HG03196 (cell line): ENCODE results near the gene MAT2B.

Source experiments
- ATAC-seq: cut with Tn5 transposase; IDR thresholded peaks from one replicate; pipeline ENCODE4 v1.9.1; 2021; ENCODE audit not compliant: unreplicated experiment

MAT2B gene

DNA sequence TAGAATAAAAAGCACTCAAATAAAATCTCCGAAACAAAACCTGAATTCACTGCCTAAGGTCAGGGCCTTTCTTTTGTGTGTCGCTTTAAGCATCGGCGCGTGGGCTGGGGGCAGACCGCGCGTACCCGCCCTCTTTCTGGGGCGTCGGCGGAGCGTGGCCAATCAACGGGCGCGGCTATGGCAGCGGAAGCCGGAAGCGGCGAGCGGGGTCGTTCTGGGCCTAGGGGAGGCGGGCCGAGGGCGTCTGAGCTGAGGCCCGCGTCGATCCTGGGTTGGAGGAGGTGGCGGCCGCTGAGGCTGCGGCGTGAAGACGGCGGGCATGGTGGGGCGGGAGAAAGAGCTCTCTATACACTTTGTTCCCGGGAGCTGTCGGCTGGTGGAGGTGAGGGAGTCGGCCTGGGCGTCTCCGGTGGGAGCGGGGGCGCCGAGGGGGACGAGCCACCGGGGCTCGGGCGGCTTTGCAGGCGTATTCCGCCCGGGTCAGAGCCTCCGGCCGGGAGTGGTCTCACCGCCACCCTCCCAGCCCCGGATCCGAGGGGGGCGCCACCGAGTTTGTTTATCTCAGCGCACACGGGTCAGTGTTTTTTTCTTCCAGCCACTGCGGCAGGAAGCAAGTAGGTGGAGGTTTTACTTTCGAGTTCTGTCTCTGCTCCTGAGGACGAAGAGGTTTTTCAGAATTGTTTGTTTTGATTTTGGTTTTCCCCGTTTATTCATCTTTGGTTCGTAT is at the start of gene MAT2B:
TSS of gene MAT2B (plus strand) at position 252 of the 727 bp plus-strand sequence. CDS start at position 320, 68 bp downstream.
- ATAC-seq, result peak; percentile 91

DNA sequence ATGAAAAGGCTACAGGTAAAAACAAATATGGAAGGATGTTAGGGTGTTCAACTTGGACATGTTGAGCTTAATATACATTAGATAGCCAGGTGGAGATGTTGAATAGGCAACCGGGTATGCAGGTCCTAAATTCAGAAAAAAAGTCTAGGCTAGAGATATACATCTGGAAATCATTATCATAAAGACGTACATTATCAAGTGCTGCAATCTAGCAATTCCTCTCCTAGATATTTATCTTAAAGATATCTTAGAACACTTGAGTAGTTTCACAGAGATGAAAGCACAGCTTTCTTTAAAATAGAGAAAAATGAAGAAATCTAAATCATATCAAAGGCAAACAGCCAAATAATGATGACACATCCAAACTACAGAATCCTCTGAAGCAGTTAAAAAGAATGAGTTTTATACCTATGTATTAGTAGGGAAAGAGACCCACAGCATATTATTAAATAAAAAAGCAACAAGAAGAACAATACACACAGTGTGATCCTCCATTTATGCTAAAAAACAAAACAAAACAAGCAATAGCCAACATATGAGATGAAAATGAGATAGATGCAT is 49.3 kb upstream of the MAT2B start:
- no peak for ATAC-seq

DNA sequence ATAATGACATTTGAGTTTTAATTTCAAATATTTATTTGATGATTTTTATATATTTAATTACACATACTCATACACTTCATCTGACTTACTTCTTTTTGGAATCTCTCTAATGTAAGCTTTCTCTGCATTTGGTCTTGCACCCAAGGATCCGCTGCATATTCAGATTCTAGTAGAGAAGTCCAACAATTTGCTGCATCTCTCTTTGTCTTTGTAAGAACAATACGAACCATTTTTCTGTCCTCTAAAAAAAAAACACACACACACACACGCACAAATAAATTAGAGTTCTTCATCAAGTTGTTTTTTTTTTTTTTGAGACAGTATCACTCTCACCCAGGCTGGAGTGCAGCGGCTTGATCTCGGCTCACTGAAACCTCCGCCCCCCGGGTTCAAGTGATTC is 48.6 kb upstream of the MAT2B start:
- ATAC-seq, result no peak

DNA sequence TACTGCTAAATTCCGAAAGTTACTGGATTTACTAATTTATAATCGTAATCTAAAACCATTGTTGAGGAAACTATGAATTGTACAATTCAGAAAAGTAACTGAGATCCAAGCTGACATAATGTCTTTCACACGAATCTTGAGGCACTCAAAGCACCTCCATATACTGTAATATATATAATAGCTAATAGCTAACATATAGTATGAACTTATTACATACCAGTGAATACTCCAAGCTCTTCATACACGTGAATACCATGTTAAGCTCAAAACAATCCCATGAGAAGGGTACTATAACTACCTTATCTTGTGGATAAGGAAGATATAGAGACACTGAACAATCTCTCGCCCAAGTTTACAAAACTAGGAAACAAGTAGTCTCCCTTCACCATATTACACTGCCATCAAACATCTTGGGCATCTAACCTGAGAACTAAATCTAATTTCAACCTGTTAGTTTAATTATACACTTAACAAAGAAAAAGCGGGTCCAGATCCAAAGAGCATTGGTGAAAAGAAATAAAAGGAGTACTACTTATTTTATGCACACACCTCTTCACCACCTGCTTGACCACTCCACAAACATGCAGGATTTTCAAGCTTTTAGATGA is 46.5 kb upstream of the MAT2B start:
- ATAC-seq, result no peak

DNA sequence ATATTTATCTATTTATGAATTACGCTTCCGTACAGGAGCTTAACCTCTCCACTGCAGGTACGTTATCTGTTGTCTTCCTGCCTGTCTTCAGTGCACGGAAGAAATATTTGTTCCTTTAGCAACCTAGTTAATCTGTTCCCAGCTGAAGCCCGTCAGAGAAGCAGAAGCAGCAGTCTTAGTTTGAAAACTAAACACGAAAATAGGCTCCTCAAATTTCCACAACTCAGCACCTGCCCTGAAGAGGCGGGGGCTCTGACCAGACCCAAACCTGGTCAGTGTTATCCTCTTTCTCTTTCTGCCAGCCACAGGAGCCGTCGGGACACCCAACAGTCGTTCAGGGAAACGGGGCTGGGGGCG is 46.0 kb upstream of the MAT2B start:
- ATAC-seq, result peak; percentile 8

DNA sequence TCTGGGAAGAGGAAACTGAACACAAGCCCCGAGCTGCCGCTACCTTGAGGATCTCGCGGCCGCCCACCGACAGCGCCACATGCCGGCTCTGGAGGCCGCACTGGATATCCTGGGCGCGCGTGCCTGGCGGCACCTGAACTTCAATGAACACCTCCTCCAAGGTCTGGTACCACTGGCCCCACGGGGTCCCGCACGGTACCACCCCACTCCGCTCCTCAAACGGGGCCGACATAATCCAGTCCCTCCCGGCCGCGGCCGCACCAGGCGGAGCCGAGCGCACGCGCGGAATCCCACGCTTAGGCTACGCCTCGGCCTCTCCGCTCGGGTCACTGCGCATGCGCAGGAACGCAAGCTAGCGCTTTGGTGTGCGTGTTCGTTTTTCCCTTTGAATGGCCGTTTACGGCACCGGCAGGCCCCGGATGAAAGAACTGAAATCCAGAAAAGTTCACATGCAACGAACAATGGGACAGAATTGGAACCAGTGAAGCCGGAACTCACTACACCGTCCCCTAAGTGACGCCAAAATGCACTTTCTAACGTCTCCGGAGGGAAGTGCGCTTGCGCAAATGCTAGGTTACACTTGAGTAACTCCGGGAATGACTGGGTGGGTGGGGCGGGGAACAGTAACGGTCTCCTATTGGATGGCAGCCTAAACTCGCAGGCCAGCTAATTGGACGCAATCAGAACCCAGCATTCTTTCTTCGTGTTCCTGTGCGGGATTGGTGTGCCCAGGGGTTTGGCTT is 45.4 kb upstream of the MAT2B start, which contains the start of gene NUDCD2:
TSS of gene NUDCD2 (minus strand) at position 284 of the 743 bp plus-strand sequence. CDS start at position 232, 52 bp downstream.
- ATAC-seq, result peak; percentile 84

DNA sequence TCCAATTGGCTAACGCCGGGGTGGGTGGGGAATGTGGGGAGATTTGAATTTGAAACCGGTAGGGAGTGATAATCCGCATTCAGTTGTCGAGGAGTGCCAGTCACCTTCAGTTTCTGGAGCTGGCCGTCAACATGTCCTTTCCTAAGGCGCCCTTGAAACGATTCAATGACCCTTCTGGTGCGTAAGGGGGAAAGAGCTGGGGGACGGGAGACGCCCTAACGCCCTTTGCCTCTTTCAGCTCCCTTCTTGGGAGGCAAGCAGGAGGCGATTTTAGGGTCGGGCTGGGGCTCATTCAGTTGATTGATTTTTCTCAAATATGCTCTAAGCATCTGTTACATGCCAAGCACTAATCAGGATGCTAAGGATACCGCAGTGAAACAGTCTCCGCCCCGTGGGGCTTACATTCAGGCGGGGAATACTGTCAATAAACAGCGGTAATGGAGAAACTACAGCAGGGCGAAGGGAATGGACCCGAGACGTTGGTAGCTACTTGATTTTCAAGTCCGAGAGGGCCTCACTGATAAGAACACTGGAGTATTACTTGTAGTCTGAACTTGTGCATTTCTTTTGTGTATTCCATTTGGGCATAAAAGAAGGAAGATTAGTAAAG is 44.8 kb upstream of the MAT2B start, which contains the start of gene HMMR:
TSS of gene HMMR (plus strand) at position 71 of the 610 bp plus-strand sequence. CDS start at position 132, 61 bp downstream.
- ATAC-seq, result peak; percentile 1

DNA sequence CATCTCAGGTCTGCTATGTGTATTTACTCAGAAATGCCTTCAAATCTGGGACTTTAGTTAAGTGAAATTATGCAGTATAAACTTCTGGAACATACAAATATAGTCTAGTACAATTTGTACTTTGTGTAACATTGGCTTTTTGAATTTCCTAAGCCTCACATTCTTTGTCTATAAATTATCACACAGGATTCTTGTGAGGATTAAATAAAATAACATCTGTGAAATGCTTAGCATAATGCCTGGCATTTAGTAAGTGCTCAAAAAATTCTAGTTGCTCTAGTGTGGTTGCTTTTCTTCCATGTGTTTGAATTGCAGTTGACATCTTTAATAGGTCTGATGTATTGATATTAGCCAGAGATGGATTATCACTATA is 42.4 kb upstream of the MAT2B start:
- ATAC-seq, result no peak

DNA sequence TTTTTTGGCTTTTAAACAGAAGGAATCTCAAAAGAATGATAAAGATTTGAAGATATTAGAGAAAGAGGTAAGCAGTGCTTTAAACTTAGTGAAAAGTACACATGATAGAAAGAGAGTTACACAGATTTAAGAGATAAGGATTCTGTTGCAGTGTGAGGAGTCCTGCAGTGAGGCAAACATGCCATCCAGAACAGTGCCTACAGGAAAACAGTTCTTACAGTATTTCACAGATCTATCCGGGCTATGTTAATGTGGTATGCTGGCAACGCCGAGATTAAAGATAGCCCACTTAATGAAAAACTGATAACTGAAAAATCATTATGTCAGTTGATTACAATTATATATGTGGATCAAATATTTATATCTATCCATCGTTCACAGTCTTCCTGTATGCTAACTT is 37.7 kb upstream of the MAT2B start:
- ATAC-seq, result no peak

DNA sequence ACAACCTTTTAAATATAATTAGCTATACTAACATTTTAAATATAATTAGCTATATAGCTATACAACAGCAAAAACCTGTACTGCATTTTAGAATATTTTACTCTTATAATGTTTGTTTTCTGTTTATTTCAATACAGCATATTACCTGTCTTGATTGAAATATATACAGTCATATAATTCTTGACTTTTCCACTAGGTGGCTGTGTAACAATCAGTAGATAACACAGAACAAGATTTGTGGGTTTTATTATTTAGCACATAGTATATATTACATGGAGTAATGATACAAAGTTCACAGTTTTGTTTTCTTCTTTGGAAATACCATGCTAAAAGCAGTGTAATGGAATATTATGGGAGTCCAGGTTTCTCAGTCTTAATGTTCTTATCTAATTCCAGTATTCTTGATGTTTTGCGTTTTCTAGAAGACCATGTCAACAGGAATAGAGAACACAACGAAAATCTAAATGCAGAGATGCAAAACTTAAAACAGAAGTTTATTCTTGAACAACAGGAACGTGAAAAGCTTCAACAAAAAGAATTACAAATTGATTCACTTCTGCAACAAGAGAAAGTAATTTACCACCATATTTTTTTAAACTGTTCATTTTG is 31.7 kb upstream of the MAT2B start:
- no peak for ATAC-seq

DNA sequence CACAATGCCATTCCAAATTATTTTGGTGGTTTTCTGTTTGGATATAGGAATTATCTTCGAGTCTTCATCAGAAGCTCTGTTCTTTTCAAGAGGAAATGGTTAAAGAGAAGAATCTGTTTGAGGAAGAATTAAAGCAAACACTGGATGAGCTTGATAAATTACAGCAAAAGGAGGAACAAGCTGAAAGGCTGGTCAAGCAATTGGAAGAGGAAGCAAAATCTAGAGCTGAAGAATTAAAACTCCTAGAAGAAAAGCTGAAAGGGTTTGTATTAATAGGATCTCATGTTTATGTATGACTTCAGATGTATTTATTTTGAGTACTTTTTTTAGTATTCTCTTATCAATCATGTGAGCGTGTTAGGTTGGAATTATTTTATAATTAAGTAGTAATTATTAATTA is 30.0 kb upstream of the MAT2B start:
- no peak for ATAC-seq

DNA sequence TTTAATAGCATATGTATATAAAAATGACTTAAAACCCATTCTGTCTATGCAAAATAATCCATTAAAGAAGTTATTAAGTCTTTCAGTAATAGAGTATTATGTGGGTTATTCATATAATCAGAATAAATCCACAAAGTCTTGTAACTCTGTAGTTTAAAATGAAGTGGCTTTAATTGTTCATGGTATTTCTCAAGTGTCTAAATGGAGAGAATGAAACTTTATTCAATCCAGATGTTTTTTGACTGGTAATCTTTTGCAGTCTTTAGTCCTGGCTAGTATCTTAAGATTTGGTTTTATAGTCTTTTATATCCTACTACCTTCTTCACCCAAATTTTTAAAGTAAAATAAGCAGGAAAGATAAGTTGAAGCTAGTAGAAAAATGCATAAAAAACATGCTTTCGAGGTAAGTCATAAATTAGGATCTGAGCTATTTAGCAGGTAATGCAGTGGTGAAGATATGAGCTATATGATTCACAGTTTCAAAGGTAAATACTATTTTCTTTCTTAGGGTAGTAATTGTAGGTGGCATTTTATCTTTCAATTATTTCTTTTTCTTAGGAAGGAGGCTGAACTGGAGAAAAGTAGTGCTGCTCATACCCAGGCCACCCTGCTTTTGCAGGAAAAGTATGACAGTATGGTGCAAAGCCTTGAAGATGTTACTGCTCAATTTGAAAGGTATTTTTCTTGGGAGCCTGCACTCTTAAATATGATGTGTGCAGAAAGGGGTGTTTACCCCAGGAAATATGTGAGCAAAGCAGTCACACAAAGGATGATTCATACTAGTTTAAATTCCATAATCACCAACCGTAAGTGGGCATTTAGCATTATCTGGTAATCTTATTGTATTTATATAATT is 27.1 kb upstream of the MAT2B start:
- no peak for ATAC-seq

DNA sequence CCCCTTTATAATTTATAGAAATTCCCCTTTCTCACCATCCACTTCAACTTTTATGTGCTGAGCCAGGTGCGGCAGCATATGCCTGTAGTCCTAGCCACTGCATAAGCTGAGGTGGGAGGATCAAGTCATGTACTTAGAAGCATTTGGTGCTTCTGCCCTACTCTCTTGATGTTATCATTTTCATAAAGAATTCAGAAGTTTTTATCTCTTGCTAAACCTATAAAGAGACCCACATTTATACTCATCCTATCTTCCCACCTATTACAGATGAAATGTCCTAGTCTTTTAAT is 26.5 kb upstream of the MAT2B start:
- no peak for ATAC-seq

DNA sequence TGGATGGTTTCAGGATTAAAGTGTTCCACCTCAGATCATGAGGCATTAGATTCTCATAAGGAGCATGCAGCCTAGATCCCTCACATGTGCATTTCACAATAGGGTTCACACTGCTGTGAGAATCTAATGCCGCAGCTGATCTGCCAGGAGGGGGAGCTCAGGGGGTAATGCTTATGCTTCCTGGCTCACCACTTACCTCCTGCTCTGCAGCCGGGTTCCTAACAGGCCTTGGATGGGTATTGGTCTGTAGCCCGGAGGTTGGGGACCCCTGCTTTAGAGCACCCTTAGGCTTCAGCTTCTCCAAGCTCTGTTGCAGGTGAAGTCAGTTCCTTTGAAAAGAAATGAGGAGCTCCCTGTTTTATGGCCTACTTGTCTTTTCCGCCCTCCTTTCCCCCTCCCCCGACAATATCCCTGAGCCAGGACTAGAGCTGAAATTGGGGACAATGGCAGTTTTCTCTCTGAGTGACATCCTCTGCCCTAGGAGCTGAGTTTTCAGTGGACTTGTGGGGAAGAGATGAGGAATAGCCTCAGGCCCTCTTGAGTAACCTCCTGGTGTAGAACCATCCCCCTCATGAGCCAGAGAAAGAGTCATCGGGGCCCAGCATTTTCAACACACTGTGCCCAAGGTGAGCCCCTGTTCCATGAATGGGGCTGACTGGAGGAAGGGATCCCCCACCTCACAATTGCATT is 16.2 kb upstream of the MAT2B start:
- no peak for ATAC-seq

DNA sequence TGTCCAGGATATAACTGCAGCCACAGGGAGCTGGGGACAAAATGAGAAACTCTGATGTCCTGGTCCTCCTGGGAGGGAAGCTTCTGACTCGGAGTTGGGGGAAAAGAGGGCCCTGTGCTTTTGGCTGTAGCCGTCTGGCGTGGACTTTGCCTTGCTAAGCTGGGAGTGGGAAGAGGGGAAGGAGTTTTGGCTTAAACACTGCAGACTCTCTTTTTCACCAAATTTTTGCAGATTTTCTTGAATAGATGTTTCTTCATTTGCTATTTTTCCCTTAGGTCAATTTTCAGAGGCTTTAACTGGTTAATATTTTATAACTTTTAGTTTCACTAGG is 15.7 kb upstream of the MAT2B start:
- no peak for ATAC-seq

DNA sequence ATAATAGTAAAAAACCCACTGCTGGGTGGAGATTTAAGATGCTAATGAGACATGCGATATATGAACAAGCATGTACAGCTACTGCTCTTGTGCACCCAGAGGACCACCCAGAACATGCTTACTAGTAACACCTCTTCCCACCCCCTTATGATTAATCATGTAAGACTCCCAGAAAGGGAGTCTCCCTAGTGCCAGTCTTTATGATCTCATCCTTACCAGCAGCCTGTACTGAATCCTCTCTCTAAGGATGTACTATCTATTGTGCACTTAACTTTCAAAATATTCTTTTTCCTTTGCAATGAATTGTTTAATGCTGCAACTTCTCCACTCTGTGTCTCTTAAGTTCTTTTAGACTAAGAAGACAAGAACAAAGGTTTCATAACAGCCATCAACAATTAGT is 9.1 kb upstream of the MAT2B start:
- ATAC-seq, result no peak

DNA sequence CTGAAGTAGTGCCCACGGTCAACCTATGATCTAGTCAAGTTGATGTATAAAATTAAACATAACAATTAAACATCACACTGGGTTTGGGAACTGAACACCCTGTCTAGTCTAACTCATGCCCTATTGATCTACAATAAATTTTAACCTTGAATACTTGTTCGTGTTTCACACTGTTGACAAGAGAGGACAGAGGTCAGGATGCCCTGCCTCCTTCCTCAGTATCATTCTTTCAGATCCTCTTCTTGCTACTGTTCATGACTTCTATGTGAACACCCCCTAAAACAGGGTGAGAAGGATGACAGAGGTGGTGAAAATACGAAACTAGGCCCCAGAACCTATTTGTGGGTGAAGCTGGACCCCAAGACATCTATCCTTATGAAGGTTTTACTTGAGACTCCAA is 8.1 kb upstream of the MAT2B start:
- ATAC-seq, result no peak

DNA sequence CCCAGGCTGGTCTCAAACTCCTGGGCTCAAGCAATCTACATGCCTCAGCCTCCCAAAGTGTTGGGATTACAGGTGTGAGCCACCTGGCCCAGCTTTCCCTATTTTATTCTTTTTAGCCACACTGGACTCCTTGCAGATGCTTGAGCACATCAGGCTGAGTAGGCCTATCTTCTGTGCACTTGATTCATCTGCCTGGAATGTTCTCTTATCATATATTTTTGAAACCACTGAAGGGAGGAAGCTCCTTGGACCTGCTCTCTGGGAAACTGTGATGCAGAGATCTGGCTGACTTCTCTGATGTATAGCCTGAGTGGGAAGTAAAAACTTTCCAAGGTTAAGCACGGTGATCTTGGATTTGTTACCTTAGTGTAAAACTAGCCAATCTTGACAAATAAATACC is 6.5 kb upstream of the MAT2B start:
- ATAC-seq, result no peak

DNA sequence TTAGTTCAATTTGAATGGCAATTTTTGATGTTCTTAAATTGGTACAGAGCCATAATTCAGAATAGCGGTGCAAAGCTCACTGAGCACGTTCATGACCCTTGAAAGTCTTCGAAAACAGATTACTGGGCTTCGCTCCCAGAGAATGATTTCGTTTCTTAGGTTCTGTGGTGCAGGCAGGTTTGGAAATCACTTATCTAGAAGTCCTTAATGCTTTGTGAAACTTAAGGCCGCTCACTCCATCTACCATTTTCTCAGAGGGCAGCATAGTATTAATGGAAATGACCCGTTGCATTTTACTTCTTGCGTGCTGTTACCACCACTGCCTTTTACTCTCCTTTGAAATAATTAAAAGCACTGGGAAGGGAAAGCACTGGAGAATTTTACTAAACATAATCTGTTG is 2.9 kb upstream of the MAT2B start:
- ATAC-seq, result no peak
